ENCODE data around the gene IQCF6.
"Not testable (repeated sequence)": the region's sequence is repeated elsewhere in the genome, so short reads cannot be mapped to it uniquely, and the experiment has no call there.

The IQCF6 gene

GRCh38 chr3:51759203-51759602, 19.8 kb downstream of the IQCF6 start:
- no peak for DNase-seq

- DNase-seq: not testable (repeated sequence)
Measured at GRCh38 chr3:51753763-51754750, 25.0 kb downstream of the IQCF6 start.

- no peak for DNase-seq
Measured at GRCh38 chr3:51751287-51751686, 27.8 kb downstream of the IQCF6 start.

GRCh38 chr3:51750878-51751277, 28.2 kb downstream of the IQCF6 start:
- DNase-seq: no peak

GRCh38 chr3:51748327-51748726, 30.7 kb downstream of the IQCF6 start:
- no peak for DNase-seq

- no peak for DNase-seq
Measured at GRCh38 chr3:51747840-51748239, 31.2 kb downstream of the IQCF6 start.

- DNase-seq: not testable (repeated sequence)
Measured at GRCh38 chr3:51742978-51743377, 36.1 kb downstream of the IQCF6 start.

- not testable (repeated sequence) for DNase-seq
Measured at GRCh38 chr3:51742320-51742719, 36.7 kb downstream of the IQCF6 start.

- no peak for DNase-seq
Measured at GRCh38 chr3:51739110-51739509, 39.9 kb downstream of the IQCF6 start.

- DNase-seq: no peak
Measured at GRCh38 chr3:51735950-51736349, 43.1 kb downstream of the IQCF6 start.

GRCh38 chr3:51735039-51735438, 44.0 kb downstream of the IQCF6 start:
- no peak for DNase-seq

- DNase-seq: no peak
Measured at GRCh38 chr3:51734572-51734907, 44.5 kb downstream of the IQCF6 start.

GRCh38 chr3:51733859-51734571, 45.0 kb downstream of the IQCF6 start:
- no peak for DNase-seq

- no peak for DNase-seq
Measured at GRCh38 chr3:51729042-51729633, 49.9 kb downstream of the IQCF6 start.

All from NCI-H1092 treated with DMSO at 0.1 percent for 48 hours (cell line).